A673 (cell line): ENCODE results near the gene BCAN. TPM values are rescaled to one million over a fixed set of nuclear protein-coding genes. Genes with fewer than 3 reads are reported as not detected.
"Not testable (repeated sequence)": the region's sequence is repeated elsewhere in the genome, so short reads cannot be mapped to it uniquely, and the experiment has no call there.

Source experiments
- BruUV-seq: library from RNA; stranded (reverse); fragments of 400-500 nt; replicated peaks from 2 replicates; lab custom pipeline; 2021; lab: Mats Ljungman, UMichigan
- CTCF ChIA-PET: fragments of 300-600 bp; sonication (Branson Sonifier 250); formaldehyde crosslinking; loops from one replicate; lab custom pipeline; 2022; ENCODE audit warnings: antibody characterized with exemption; lab: Charles Lee
- POLR2A ChIA-PET: fragments of 300-600 bp; sonication (Branson Sonifier 250); formaldehyde crosslinking; loops from one replicate; lab custom pipeline; 2022; ENCODE audit warnings: antibody characterized with exemption; ENCODE audit not compliant: low non-redundant PET; lab: Charles Lee
- DNase-seq: peaks from one replicate; pipeline ENCODE4 v3.0.0-alpha.2; 2015; ENCODE audit warnings: low spot score
- H3K27ac ChIP-seq: fragments of 200-600 bp; sonication (generic); 2 replicates; pipeline ENCODE4 v1.5.1; 2016; ENCODE audit warnings: mixed run types, low read depth, mild to moderate bottlenecking, mixed read lengths, antibody characterized with exemption, low read length; ENCODE audit not compliant: poor library complexity, severe bottlenecking
- H3K27me3 ChIP-seq: fragments of 200-600 bp; sonication (generic); replicated peaks from 2 replicates; pipeline ENCODE4 v1.6.1; 2017; ENCODE audit warnings: mixed run types, low read depth, mild to moderate bottlenecking, mixed read lengths, antibody characterized with exemption, low read length; ENCODE audit not compliant: insufficient read depth, poor library complexity
- H3K36me3 ChIP-seq: fragments of 200-600 bp; sonication (generic); 2 replicates; pipeline ENCODE4 v1.6.1; 2016; ENCODE audit warnings: mixed run types, mild to moderate bottlenecking, mixed read lengths, antibody characterized with exemption, low read length; ENCODE audit not compliant: insufficient read depth, poor library complexity, severe bottlenecking
- H3K4me1 ChIP-seq: fragments of 200-600 bp; sonication (generic); 2 replicates; pipeline ENCODE4 v1.6.1; 2017; ENCODE audit warnings: mixed run types, mild to moderate bottlenecking, mixed read lengths, antibody characterized with exemption, low read length; ENCODE audit not compliant: insufficient read depth, poor library complexity, severe bottlenecking
- H3K4me3 ChIP-seq: fragments of 200-600 bp; sonication (generic); 2 replicates; pipeline ENCODE4 v1.5.1; 2016; ENCODE audit warnings: low read depth, mixed run types, mild to moderate bottlenecking, mixed read lengths, low read length; ENCODE audit not compliant: poor library complexity, severe bottlenecking
- H3K9me3 ChIP-seq: fragments of 200-600 bp; sonication (generic); 2 replicates; pipeline ENCODE4 v1.6.1; 2016; ENCODE audit warnings: mixed run types, low read depth, mild to moderate bottlenecking, mixed read lengths, antibody characterized with exemption, low read length; ENCODE audit not compliant: poor library complexity, severe bottlenecking
- CTCF ChIP-seq: fragments of 300-800, 200-600 bp; sonication (generic); conservative IDR thresholded peaks from 2 replicates; pipeline ENCODE4 v1.5.1; 2017; ENCODE audit warnings: low read depth, mild to moderate bottlenecking, antibody characterized with exemption, low read length, moderate library complexity, mixed read lengths
- EZH2 ChIP-seq: fragments of 200-600 bp; sonication (generic); IDR thresholded peaks from 2 replicates; pipeline ENCODE4 v1.6.1; 2017; ENCODE audit warnings: borderline replicate concordance, low read depth, mild to moderate bottlenecking, mixed read lengths, antibody characterized with exemption, low read length; ENCODE audit not compliant: poor library complexity, severe bottlenecking
- intact Hi-C: fragments of 100-400 bp; cut with micrococcal nuclease; formaldehyde crosslinking; loops from one replicate; pipeline ENCODE4 v1.10.0; 2022; ENCODE audit not compliant: unreplicated experiment
- total RNA-seq: library from RNA; stranded (reverse); gene quantifications from 2 replicates; pipeline ENCODE4 v1.2.3, GENCODE V29; 2021

Gene BCAN
- total RNA-seq, 1 experiment from 2014 or later: not detected

- POLR2A ChIA-PET: no interaction called here
- CTCF ChIA-PET: no interaction called here
- peaks cover 37% of the 10 kb centered on the region for H3K27me3 ChIP-seq
- no TSS peak for BruUV-seq
- H3K4me1 ChIP-seq: peaks cover 10% of the 10 kb centered on the region
- no peak overlapping the region for H3K4me3 ChIP-seq
- TF ChIP-seq CTCF (no peak), EZH2 (no peak)
- H3K9me3 ChIP-seq: no peaks in the 10 kb centered on the region
- no peaks in the 10 kb centered on the region for H3K36me3 ChIP-seq
- no peak for DNase-seq
- no peak overlapping the region for H3K27ac ChIP-seq
- intact Hi-C loops: no loop called here
These were observed 12.0 kb upstream of the BCAN start for GRCh38 chr1:156629823-156630449.

- peaks cover 33% of the 10 kb centered on the region for H3K27me3 ChIP-seq
- POLR2A ChIA-PET, H3K36me3 ChIP-seq, H3K27ac ChIP-seq, intact Hi-C loops, H3K9me3 ChIP-seq, H3K4me1 ChIP-seq, BruUV-seq, DNase-seq, H3K4me3 ChIP-seq: not testable (repeated sequence)
- CTCF ChIA-PET: interaction anchor here (0.7 kb wide), 1 partner anchor 28 kb away, joined by 5 read pairs; no protein-coding TSS in a partner anchor
- TF ChIP-seq CTCF: peak; percentile 31
These were observed 10.8 kb upstream of the BCAN start for GRCh38 chr1:156631152-156631551.

- POLR2A ChIA-PET: no interaction called here
- no TSS peak for BruUV-seq
- H3K27me3 ChIP-seq: peaks cover 33% of the 10 kb centered on the region
- H3K36me3 ChIP-seq: no peaks in the 10 kb centered on the region
- DNase-seq: no peak
- CTCF ChIA-PET: no interaction called here
- no peak overlapping the region for H3K4me3 ChIP-seq
- no peak for TF ChIP-seq EZH2
- no peak for TF ChIP-seq CTCF
- H3K9me3 ChIP-seq: no peaks in the 10 kb centered on the region
- H3K4me1 ChIP-seq: no peaks in the 10 kb centered on the region
- intact Hi-C loops: no loop called here
- no peak overlapping the region for H3K27ac ChIP-seq
These were observed 9.6 kb upstream of the BCAN start for GRCh38 chr1:156632355-156632754.
